ENCODE data around the gene TM9SF1.
A peak's percentile ranks its signal among the peaks of the same experiment; 100 is the strongest.
"Not testable (repeated sequence)": the region's sequence is repeated elsewhere in the genome, so short reads cannot be mapped to it uniquely, and the experiment has no call there.

Gene TM9SF1

DNA sequence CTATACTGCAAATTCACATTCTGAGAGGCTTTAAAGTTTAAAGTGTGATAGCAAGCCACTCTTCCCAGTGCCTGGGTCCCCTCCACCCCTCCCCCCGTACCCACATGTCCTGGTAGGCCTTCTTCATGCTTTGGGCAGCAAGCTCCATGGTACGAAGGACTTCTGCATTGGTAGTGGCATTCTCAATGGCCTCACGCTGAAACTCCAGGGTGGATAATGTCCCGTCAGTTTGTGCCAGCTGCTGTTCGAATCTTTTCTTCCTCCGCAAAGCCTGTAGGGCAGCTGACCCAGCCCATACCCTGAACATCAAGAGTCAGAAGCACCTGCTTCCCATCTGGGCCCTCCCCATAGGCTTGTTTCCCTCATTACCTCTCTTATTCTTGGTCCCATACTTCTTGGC is 16.1 kb upstream of the TM9SF1 start:
- no peaks in the 10 kb centered on the region for H3K27me3 Mint-ChIP-seq
- peaks cover 43% of the 10 kb centered on the region for H3K36me3 Mint-ChIP-seq

DNA sequence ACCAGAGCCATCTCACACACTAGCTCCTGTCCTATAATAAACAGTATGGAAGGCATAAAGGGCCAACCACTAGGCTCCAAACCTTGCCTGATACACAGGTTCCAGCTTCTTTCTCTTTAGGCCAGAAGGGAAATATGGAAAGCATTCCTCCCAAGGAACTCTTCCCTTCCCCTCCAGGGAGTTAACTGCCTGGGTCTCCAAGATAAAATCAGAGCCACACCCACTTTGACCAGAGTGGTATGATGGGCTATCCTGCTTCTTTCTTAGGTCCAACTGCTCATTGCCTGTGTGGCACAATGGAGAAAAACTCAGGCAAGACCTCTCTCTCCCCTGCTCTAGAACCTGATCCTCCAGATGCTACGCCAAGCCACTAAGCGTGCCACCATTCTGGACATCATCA is 12.4 kb upstream of the TM9SF1 start:
- peaks cover 47% of the 10 kb centered on the region for H3K4me1 Mint-ChIP-seq
- H3K27ac Mint-ChIP-seq: no peak overlapping the region

More for the DNA sequence above, 16.1 kb upstream of the TM9SF1 start:
- ATAC-seq: no peak
- Mint-ChIP-seq H3K4me1 (peaks cover 60% of the 10 kb centered on the region), H3K27ac (peak overlapping the region; percentile 94), H3K4me3 (no peak overlapping the region), H3K9me3 (no peaks in the 10 kb centered on the region)

DNA sequence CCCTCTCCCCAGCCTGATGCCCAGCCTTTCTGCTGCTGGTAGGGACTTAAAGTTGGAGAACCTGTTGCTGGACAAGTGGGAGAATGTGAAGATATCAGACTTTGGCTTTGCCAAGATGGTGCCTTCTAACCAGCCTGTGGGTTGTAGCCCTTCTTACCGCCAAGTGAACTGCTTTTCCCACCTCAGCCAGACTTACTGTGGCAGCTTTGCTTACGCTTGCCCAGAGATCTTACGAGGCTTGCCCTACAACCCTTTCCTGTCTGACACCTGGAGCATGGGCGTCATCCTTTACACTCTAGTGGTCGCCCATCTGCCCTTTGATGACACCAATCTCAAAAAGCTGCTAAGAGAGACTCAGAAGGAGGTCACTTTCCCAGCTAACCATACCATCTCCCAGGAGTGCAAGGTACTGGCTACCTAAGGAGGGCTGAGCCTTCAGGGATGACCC is 11.9 kb upstream of the TM9SF1 start:
- H3K4me1 Mint-ChIP-seq: peaks cover 42% of the 10 kb centered on the region
- peaks cover 77% of the 10 kb centered on the region for H3K36me3 Mint-ChIP-seq
- H3K4me3 Mint-ChIP-seq: no peak overlapping the region

More for the DNA sequence above, 12.4 kb upstream of the TM9SF1 start:
- ATAC-seq: no peak
- Mint-ChIP-seq H3K27me3 (no peaks in the 10 kb centered on the region), H3K9me3 (peaks cover 4% of the 10 kb centered on the region), H3K4me3 (no peak overlapping the region), H3K36me3 (peaks cover 72% of the 10 kb centered on the region)

DNA sequence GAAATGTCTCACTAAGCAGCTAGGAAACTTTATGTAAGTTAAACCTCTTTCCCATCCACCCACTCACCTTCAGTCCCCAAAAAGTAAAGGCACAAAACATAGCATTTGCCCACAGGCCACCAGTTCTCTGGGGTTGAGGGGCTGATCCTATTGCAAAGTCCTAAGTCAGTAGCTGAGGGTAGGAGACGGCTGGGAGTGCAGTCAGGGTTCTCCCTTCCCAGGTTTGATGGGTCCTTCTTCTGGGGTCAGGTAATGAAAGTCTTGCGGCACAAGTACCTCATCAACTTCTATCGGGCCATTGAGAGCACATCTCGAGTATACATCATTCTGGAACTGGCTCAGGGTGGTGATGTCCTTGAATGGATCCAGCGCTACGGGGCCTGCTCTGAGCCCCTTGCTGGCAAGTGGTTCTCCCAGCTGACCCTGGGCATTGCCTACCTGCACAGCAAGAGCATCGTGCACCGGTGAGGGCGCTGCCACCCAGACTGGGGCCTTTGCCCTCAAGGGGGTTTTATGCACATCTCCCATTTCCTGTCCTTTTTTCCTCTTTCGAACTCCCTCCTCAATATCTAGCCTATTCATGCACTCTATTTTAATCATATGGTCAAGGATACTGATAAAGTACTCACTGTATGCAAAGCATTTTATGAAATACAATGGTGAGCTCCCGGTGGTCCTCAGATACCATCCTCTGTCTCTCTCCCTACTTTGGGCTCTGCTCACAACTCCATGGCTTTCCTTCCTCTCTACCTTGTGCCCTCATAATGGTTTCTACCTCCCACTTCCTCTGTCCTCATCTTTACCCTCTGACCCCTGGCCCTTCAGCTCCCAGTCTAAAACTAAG is 11.2 kb upstream of the TM9SF1 start:
- H3K36me3 Mint-ChIP-seq: peaks cover 80% of the 10 kb centered on the region
- no peak overlapping the region for H3K4me3 Mint-ChIP-seq
- peak overlapping the region; percentile 74 for H3K27ac Mint-ChIP-seq
- peaks cover 38% of the 10 kb centered on the region for H3K4me1 Mint-ChIP-seq
- H3K27me3 Mint-ChIP-seq: no peaks in the 10 kb centered on the region
- no peak for ATAC-seq
- H3K9me3 Mint-ChIP-seq: peaks cover 5% of the 10 kb centered on the region

More for the DNA sequence above, 11.9 kb upstream of the TM9SF1 start:
- Mint-ChIP-seq H3K9me3 (peaks cover 5% of the 10 kb centered on the region), H3K27ac (peak overlapping the region; percentile 74), H3K27me3 (no peaks in the 10 kb centered on the region)
- ATAC-seq: peak; percentile 39

DNA sequence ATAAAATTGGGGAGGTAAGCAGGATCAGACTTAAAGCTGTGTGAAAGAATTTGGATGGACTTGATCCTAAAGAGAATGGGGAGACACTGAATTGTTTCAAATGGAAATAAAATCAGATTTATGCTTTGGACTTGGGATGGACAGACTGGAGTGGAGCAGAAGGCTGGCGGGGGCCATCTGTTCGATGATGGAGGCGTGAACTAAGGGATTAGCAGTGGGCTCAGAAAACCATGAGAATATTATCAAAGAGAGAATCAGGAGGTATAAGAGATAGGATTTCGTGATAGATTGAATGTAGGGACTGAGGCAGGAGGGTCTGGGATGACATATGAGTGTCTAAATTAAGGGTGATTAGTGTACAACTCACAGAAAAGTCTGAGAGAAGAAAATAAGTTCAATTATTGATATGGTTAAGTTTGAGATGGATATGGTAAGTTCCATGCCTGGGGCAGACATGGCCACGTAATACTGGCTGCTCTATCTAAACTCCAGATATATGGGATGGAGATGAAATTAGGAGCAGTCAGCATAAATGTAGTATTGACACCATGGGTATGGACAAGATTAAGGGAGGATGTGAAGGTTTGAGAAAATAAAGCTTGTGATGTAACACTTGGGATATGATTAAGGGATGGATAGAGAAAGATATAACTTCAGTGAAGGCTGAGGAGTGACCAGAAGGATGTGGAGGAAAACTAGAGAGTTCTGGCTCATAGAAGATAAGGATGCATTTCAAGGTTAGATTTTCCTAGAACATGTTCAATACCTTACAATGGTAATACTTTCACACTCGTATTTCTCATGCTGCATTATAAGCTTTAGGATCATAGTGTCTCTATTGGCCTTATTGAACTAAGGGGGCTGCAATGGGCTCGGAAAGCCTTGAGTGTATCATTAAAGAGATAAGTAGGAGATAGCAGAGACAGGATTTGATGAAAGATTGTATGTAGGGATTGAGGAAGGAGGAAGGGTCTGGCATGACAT is 9.2 kb upstream of the TM9SF1 start:
- Mint-ChIP-seq H3K36me3 (peaks cover 74% of the 10 kb centered on the region), H3K4me3 (no peak overlapping the region), H3K27me3 (no peaks in the 10 kb centered on the region), H3K4me1 (peaks cover 30% of the 10 kb centered on the region), H3K27ac (no peak overlapping the region), H3K9me3 (peaks cover 5% of the 10 kb centered on the region)
- ATAC-seq: no peak

DNA sequence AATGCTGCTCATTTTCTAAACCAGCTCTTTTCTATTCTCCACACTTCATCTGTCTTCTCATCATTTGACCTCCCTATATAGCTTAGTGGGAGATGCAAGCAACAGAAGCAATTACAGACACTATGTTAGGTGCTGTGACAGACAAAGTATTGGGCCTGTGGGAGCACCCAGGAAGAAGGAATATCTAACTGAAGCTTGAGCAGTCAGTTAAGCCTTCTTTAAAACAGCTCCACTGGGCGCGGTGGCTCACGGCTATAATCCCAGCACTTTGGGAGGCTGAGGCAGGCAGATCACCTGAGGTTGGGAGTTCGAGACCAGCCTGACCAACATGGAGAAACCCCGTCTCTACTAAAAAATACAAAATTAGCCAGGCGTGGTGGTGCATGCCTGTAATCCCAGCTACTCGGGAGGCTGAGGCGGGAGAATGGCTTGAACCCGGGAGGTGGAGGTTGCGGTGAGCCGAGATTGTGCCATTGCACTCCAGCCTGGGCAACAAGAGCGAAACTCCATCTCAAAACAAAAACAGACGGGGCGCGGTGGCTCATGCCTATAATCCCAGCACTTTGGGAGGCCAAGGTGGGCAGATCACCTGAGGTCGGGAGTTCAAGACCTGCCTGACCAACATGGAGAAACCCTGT is 8.1 kb upstream of the TM9SF1 start:
- ATAC-seq, H3K9me3 Mint-ChIP-seq, H3K27me3 Mint-ChIP-seq, H3K27ac Mint-ChIP-seq, H3K4me3 Mint-ChIP-seq: not testable (repeated sequence)
- H3K36me3 Mint-ChIP-seq: peaks cover 83% of the 10 kb centered on the region
- peaks cover 41% of the 10 kb centered on the region for H3K4me1 Mint-ChIP-seq

DNA sequence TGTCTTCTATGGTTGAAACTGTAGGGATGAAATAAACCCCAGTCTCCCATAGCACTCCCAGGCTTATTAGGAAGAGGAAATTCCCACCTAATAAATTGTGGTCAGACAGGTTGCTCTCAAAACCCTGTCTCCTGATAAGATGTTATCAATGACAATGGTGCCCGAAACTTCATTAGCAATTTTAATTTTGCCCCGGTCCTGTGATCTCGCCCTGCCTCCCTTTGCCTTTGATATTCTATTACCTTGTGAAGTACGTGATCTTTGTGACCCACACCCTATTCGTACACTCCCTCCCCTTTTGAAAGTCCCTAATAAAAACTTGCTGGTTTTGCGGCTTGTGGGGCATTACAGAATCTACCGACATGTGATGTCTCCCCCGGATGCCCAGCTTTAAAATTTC is 7.3 kb upstream of the TM9SF1 start:
- not testable (repeated sequence) for H3K27ac Mint-ChIP-seq, H3K4me3 Mint-ChIP-seq, H3K9me3 Mint-ChIP-seq, ATAC-seq, H3K27me3 Mint-ChIP-seq
- Mint-ChIP-seq H3K36me3 (peaks cover 76% of the 10 kb centered on the region), H3K4me1 (peaks cover 43% of the 10 kb centered on the region)

DNA sequence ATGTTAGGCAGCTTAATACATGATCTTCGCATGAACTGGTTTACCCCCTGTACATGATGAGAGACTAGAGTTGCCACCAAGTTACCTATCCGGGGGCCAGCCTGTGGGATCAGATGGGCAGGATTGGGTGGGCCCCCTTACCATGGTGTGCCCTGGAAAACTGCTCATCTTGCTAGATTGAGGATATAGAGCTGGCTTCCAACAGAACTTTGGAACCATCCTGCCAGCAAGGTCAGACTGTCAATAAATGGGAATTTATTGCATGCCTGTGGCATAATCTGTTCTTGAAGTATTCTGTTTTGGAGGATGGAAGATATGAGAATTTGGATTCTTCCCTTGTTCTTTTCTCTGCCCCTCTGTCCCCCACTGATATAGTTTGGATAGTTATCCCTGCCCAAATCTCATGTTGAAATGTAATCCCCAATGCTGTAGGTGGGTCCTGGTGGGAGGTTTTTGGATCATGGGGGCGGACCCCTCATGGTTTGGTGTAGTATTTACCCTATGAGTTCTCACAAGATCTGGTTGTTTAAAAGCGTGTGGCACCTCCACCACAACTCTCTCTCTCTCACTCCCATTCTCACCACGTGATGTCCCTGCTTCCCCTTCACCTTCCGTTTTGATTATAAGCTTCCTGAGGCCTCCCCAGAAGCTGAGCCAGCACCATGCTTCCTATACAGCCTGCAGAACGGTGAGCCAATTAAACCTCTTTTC is 3.7 kb upstream of the TM9SF1 start:
- no peak for ATAC-seq
- Mint-ChIP-seq H3K36me3 (peaks cover 43% of the 10 kb centered on the region), H3K4me3 (peak overlapping the region; percentile 29), H3K27me3 (no peaks in the 10 kb centered on the region), H3K4me1 (peaks cover 49% of the 10 kb centered on the region), H3K27ac (peak overlapping the region; percentile 100), H3K9me3 (peaks cover 7% of the 10 kb centered on the region)

DNA sequence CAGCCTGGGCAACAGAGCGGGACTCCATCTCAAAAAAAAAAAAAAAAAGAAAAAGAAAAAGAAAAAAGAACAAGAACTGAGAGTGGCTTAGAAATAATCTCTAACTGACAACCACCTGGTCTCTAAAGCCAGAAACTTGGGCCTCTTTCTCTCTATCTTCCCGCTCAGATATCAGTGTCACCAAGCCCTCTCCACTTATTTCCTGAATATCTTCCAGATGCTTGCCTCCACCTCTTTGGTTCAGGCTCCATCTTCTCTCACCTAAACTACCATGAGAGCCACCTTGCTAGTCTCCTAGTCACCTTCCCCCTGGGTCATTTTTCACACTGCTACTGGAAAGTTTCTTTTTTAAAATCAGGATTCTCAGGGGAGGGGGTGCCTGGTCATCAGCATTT is 1.8 kb upstream of the TM9SF1 start:
- Mint-ChIP-seq H3K36me3 (peaks cover 37% of the 10 kb centered on the region), H3K27ac (peak overlapping the region; percentile 100), H3K4me3 (peak overlapping the region; percentile 98), H3K4me1 (peaks cover 60% of the 10 kb centered on the region), H3K27me3 (no peaks in the 10 kb centered on the region), H3K9me3 (peaks cover 2% of the 10 kb centered on the region)
- no peak for ATAC-seq

DNA sequence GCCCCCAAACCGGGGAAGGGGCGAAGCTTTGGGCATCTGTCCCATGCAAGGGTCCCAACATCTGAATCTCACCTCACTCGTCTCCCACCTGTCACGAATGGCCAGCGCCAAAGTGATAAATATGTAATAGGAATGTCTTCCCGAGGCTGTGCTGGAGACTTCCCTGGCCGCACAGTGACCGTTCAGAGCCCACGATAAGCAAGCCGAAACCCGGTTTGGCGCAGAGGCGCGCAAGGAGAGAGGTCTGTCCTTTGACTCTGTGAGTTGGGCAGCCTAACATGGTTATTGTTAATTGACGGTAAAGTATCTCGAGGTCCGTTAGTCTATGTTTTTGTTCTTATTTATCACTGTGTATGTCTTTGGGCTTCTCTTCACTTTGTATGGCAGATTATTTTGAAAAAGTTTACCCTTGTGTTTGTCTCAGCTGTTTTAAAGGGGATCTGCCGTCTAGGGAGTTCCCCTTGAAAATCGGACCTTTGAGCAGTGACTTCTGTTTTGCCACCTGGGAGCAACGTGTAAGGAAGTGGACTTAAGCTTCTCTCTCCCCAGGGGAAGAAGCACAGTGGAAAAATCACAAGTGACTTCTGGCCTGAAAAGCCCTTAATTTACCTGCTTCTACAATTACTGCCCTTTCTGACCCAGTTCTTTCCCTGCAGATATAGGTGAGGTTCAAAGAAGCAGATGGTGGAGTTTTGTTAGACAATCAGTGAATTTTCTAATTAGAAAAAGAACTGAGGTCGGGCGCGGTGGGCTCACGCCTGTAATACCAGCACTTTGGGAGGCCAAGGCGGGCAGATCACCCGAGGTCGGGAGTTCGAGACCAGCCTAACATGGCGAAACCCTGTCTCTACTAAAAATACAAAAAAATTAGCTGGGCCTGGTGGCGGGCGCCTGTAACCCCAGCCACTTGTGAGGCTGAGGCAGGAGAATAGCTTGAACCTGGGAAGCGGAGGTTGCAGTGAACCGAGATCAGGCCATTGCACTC is 1.1 kb upstream of the TM9SF1 start:
- H3K4me3 Mint-ChIP-seq: peak overlapping the region; percentile 98
- H3K4me1 Mint-ChIP-seq: peaks cover 63% of the 10 kb centered on the region
- ATAC-seq: peak; percentile 52
- H3K9me3 Mint-ChIP-seq: peaks cover 2% of the 10 kb centered on the region
- peak overlapping the region; percentile 100 for H3K27ac Mint-ChIP-seq
- peaks cover 37% of the 10 kb centered on the region for H3K36me3 Mint-ChIP-seq
- H3K27me3 Mint-ChIP-seq: no peaks in the 10 kb centered on the region

DNA sequence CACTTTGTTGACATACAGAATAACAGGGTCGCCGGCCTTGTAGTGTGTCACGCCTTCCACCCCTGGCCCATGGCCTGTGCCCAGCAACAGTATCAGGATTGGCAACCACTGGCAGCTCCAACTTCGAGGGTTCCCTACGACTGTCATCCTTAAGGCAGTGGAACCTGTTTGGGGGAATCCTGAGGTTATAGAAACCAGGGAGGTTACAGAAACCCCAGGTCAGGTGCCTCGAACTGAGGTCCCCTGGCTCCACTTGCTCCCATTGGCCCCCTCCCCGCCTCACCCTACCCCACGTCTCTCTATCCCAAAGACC is 412 bp downstream of the TM9SF1 start:
- peaks cover 35% of the 10 kb centered on the region for H3K36me3 Mint-ChIP-seq
- H3K27ac Mint-ChIP-seq: peak overlapping the region; percentile 100
- H3K4me3 Mint-ChIP-seq: peak overlapping the region; percentile 98
- no peak for ATAC-seq
- no peaks in the 10 kb centered on the region for H3K27me3 Mint-ChIP-seq
- H3K4me1 Mint-ChIP-seq: peaks cover 59% of the 10 kb centered on the region
- peaks cover 2% of the 10 kb centered on the region for H3K9me3 Mint-ChIP-seq

DNA sequence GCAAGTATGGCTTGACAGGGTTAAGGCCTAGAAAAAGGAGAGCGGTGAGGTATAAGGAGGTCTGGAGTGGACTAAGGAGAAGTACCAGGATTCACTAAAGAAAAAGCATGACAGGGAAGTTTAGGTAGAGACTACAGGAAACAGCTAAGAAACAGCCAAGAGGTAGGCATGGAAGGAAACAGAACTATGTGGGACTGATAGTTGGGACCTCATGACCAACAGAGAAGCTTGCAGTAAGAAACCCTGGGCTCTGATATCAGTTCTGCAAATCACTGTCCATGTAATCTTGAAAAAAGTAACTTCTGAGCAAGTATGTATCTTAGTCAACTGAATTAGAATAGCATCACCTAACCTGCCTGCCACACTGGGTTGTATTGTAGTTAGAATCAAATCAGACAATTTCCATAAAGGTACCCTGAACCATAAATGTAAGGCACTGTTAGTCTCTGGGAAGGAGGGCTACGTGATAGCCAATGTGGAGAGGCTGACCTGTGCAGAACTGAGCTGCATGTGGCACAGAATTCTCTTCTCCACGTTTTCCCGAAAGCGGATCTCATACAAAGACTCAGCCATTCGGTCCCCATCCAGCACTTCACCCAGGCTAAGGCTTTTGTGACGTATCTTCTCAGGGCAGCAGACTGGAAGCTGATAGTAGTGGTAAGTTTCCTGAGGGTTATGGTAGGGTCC is 912 bp downstream of the TM9SF1 start:
- Mint-ChIP-seq H3K27ac (peak overlapping the region; percentile 100), H3K4me1 (peaks cover 59% of the 10 kb centered on the region), H3K36me3 (peaks cover 35% of the 10 kb centered on the region), H3K4me3 (peak overlapping the region; percentile 98), H3K27me3 (no peaks in the 10 kb centered on the region), H3K9me3 (peaks cover 2% of the 10 kb centered on the region)
- no peak for ATAC-seq

DNA sequence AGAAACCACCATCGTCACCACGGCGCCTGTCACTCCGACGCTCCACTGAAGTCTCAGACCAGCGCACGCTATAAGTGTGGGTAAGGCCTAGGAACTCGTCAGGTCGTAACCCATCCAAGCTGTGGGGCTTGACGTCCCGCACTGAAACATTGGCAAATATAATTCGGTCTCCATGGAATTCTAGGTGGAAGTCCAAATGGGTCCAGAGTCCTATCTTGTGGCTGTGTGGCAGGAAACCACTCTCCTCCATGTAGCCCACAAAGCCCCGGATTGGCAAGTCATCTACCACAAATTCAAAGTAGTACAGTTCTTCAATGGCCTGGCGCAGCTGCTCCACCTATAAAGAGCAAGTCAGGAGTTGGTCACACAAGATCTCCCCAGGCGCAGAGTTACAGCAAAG is 2.3 kb downstream of the TM9SF1 start:
- Mint-ChIP-seq H3K4me1 (peaks cover 58% of the 10 kb centered on the region), H3K27me3 (no peaks in the 10 kb centered on the region), H3K9me3 (no peaks in the 10 kb centered on the region), H3K4me3 (no peak overlapping the region), H3K27ac (no peak overlapping the region), H3K36me3 (peaks cover 28% of the 10 kb centered on the region)
- ATAC-seq: no peak

All from stimulated activated memory B cell treated with anti-CD40 and anti-IgM and Interleukin-4, amounts not matched to agents 10 μg/mL and 1 μg/mL and 100 μg/mL, for 72 hours (primary cell).